Stomach (tissue), 9 donors: ENCODE results near the gene MATK. TPM values are rescaled to one million over a fixed set of nuclear protein-coding genes. Genes with fewer than 3 reads are reported as not detected.

Experiments
- DNase-seq, 2 donors: peaks; one replicate each; pipeline versions ENCODE4 v3.0.0 to v3.0.0-alpha.2; 2013 to 2019
- H3K27ac ChIP-seq, 5 donors: fragments of 200-600 bp in 4 of 5; sonication (generic) in 4 of 5; one replicate each; pipeline ENCODE4 v1.5.1; 2013 to 2019; ENCODE audit warnings: mild to moderate bottlenecking in 1 of 5, moderate library complexity in 1 of 5
- H3K27me3 ChIP-seq, 3 donors: fragments of 200-600 bp; sonication (generic); one replicate each; pipeline ENCODE4 v1.5.1; 2017 to 2019; ENCODE audit warnings: mixed run types in 1 of 3
- H3K36me3 ChIP-seq, 4 donors: fragments of 200-600 bp; sonication (generic); 1 replicate in 3 of 4; 2 replicates in 1 of 4; pipeline ENCODE4 v1.5.1; 2016 to 2019
- H3K4me1 ChIP-seq, 4 donors: fragments of 200-600 bp; sonication (generic); one replicate each; pipeline ENCODE4 v1.5.1; 2016 to 2019
- H3K4me3 ChIP-seq, 4 donors: fragments of 200-600 bp; sonication (generic) in 3 of 4; one replicate each; pipeline ENCODE4 v1.5.1; 2016 to 2019; ENCODE audit warnings: mild to moderate bottlenecking in 1 of 4
- H3K9me3 ChIP-seq, 4 donors: fragments of 200-600 bp; sonication (generic); one replicate each; pipeline ENCODE4 v1.5.1; 2016 to 2019
- EP300 ChIP-seq: sonication (generic); formaldehyde crosslinking; IDR thresholded peaks from one replicate; pipeline ENCODE4 v1.6.1; 2017; ENCODE audit warnings: antibody characterized with exemption
- POLR2A ChIP-seq, 4 donors: fragments of 450-650 bp; IDR thresholded peaks; one replicate each; pipeline ENCODE4 v1.6.1; 2016; ENCODE audit warnings: antibody characterized with exemption in 4 of 4, control low read depth in 2 of 4, mild to moderate bottlenecking in 1 of 4, moderate library complexity in 1 of 4
- POLR2AphosphoS5 ChIP-seq, 3 donors: sonication (generic); formaldehyde crosslinking; IDR thresholded peaks; one replicate each; pipeline ENCODE4 v1.6.1; 2016; ENCODE audit warnings: antibody characterized with exemption in 3 of 3
- WGBS, 5 donors: extraction: QIAGEN DNeasy Blood & Tissue Kit in 3 of 5; methylation state at CpG; one replicate each; pipeline versions ENCODE4 v1.1.5 to v1.1.7; 2013 to 2018; 5-methylcytosine and 5-hydroxymethylcytosine counted together
- intact Hi-C: fragments of 100-400 bp; cut with DNase I; formaldehyde crosslinking; loops from one replicate; pipeline ENCODE4 v1.15.1; 2023; ENCODE audit warnings: low total_unique reads
- polyA plus RNA-seq, 3 donors: library from polyadenylated mRNA; stranded (reverse); fragments of 200-250 nt; gene quantifications; one replicate each; pipeline ENCODE4 v1.2.3, GENCODE V29; 2013
- total RNA-seq, 5 donors: library from RNA; depleted of rRNA; stranded (reverse); fragments of >200 nt; gene quantifications; one replicate each; pipeline versions ENCODE4 v1.1.0 to v1.2.3, GENCODE V29; 2014 to 2016
- TF ChIP-seq, protein P1 (sequence below), 7 experiments: fragments of 450-650 bp in 4 of 7; fragments of 200-600 bp in 3 of 7; sonication (generic) in 3 of 7; IDR thresholded peaks; one replicate each; pipeline ENCODE4 v1.5.1; 2016 to 2019; ENCODE audit warnings: antibody characterized with exemption in 7 of 7, control low read depth in 2 of 7, mild to moderate bottlenecking in 1 of 7
- donor health status: healthy with polysubstance abuse.
- donor health status: Bipolar disorder and iron deficiency.
- donor health status: healthy.

Gene MATK
- total and polyA plus RNA-seq, 8 donors: 1.4 to 48.7 (median 3.4) TPM; not detected in 1

DNA sequence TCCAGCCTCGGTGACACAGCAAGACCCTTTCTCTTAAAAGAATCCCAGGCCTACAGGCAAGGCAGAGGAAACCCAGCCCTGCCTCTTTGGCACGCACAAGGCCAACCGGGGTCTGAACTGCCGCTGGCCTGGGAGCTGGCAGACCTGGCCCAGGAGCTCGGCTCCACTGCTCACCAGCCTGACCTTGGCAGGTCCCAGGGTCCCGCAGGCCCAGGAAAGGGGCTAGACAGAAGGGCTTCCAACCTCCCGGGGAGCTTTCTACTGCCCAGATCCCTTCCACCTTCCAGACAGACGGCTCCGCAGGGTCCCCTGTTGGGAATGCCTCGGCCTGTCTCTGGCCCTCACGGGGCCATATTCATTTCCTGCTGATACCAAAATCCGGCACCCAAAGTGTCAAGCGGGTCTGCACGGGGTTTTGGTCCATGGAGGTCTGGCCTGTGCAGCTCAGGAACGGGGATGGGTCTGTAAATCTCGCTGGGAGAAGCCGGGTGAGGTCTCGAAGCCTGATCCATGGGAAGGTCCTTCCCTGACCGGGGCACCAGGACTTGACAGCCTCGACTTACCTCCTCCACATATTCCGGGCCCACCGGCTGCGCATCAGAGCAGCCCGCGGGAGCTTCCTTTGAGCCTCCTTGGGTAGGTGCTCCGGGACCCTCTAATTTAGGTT is 36.6 kb upstream of the MATK start:
- Histone ChIP-seq H3K4me1 (peaks cover 0 to 15% (median 8%) of the 10 kb centered on the region in 4 donors), H3K4me3 (no peak overlapping the region), H3K27me3 (peaks cover 0 to 36% (median 3%) of the 10 kb centered on the region in 3 donors), H3K27ac (no peak overlapping the region), H3K36me3 (no peaks in the 10 kb centered on the region), H3K9me3 (no peaks in the 10 kb centered on the region)
- DNase-seq: no peak
- intact Hi-C loops: loop anchor here (5.0 kb wide), 1 partner anchor 156 kb away; no protein-coding TSS in a partner anchor
- WGBS, 5 donors: 80 to 91% (median 88%) methylated on average over 20 to 26 of the region's 26 CpGs
- TF ChIP-seq EP300 (no peak), POLR2A (IDR thresholded peaks at IDR 0.05) (no peak)
- TF ChIP-seq, protein P1, sequence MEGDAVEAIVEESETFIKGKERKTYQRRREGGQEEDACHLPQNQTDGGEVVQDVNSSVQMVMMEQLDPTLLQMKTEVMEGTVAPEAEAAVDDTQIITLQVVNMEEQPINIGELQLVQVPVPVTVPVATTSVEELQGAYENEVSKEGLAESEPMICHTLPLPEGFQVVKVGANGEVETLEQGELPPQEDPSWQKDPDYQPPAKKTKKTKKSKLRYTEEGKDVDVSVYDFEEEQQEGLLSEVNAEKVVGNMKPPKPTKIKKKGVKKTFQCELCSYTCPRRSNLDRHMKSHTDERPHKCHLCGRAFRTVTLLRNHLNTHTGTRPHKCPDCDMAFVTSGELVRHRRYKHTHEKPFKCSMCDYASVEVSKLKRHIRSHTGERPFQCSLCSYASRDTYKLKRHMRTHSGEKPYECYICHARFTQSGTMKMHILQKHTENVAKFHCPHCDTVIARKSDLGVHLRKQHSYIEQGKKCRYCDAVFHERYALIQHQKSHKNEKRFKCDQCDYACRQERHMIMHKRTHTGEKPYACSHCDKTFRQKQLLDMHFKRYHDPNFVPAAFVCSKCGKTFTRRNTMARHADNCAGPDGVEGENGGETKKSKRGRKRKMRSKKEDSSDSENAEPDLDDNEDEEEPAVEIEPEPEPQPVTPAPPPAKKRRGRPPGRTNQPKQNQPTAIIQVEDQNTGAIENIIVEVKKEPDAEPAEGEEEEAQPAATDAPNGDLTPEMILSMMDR (IDR thresholded peaks at IDR 0.05): no peak

DNA sequence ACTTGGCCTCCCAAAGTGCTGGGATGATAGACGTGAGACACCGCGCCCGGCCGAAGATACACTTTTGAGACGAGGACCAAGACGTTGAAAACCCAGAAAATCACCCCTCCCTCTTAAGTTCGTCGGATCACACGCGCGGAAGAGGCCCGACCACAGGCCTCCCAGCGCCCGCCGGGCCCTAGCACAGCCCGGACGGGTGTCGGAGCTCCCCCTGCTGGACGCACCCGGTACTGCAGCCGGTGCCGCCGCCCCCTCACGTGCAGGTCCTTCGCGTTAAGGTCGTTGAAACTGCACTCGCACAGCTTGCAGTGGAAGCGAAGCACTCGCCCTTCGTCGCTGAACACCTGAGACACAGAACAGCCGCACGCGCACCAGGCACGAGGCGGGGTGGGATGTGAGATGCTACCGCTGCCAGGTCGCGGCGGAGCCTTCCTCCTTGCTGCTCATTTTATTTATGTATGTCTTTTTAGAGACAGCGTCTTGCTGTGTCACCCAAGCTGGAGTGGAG is 35.7 kb upstream of the MATK start:
- H3K27me3 ChIP-seq: peaks cover 0 to 30% (median 3%) of the 10 kb centered on the region in 3 donors
- H3K4me1 ChIP-seq: peaks cover 0 to 15% (median 8%) of the 10 kb centered on the region in 4 donors
- no peaks in the 10 kb centered on the region for H3K9me3 ChIP-seq
- no peak overlapping the region for H3K4me3 ChIP-seq
- TF ChIP-seq POLR2A (IDR thresholded peaks at IDR 0.05) (no peak), POLR2AphosphoS5 (IDR thresholded peaks at IDR 0.05) (peak in 1 of 3 donors; percentile 36), EP300 (no peak)
- TF ChIP-seq, protein P1 (IDR thresholded peaks at IDR 0.05): peak in 6 of 7 experiments; percentile 99 to 100 (median 100)
- H3K36me3 ChIP-seq: no peaks in the 10 kb centered on the region
- intact Hi-C loops: loop anchor here (5.0 kb wide), 1 partner anchor 155 kb away; no protein-coding TSS in a partner anchor
- peak; percentile 82 to 86 for DNase-seq
- H3K27ac ChIP-seq: no peak overlapping the region
- 12 to 24% (median 15%) methylated on average over 22 to 43 of the region's 43 CpGs for WGBS, 5 donors

DNA sequence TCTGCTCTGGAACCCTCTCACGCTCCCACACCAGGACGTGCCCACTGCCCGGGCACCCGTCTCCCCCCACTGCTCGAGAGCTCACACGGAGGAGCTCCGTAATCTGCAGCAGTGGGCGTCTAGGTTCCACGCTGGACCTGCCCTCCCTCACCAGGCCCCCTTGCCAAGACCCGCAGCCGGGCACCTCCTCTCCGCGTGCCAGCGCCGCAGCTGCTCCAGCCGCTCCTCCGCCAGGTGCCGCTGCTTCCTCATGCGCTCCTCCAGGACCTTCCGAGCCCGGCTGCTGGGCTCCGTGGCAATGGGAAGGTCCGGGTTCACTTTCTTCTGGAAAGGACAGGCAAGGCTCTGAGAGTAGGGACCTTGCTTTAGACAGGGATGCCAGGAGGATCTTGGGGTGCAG is 35.0 kb upstream of the MATK start:
- no peak for DNase-seq
- TF ChIP-seq, protein P1 (IDR thresholded peaks at IDR 0.05): no peak
- no peak for TF ChIP-seq POLR2AphosphoS5 (IDR thresholded peaks at IDR 0.05)
- no peak for TF ChIP-seq EP300
- no peak for TF ChIP-seq POLR2A (IDR thresholded peaks at IDR 0.05)
- no peaks in the 10 kb centered on the region for H3K9me3 ChIP-seq
- no peak overlapping the region for H3K4me3 ChIP-seq
- WGBS, 5 donors: 86 to 96% (median 91%) methylated on average over 23 of the region's 23 CpGs
- intact Hi-C loops: loop anchor here (5.0 kb wide), 1 partner anchor 154 kb away; no protein-coding TSS in a partner anchor
- H3K4me1 ChIP-seq: peaks cover 0 to 15% (median 6%) of the 10 kb centered on the region in 4 donors
- no peaks in the 10 kb centered on the region for H3K36me3 ChIP-seq
- H3K27me3 ChIP-seq: peaks cover 0 to 30% (median 3%) of the 10 kb centered on the region in 3 donors
- no peak overlapping the region for H3K27ac ChIP-seq

DNA sequence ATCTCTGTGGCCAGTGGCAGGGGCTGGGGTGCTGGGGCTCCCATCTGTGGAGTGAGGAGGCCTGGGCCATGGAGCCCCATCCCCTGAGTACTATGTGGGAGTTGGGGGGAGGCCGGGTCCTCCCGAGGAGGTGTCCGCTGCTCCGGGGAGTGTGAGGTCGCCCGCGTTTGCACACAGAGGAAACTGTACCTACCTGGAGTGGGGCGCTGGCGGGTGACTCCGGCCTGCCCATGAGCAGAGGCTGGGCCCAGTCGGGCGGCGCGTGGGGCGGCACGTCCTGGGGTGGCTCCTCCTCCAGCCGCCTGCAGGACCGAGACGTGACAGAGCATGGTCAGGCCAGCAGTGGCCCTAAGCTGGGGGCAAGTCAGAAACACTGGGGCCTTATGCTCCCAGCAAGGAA is 33.8 kb upstream of the MATK start:
- Histone ChIP-seq H3K27me3 (peaks cover 0 to 20% (median 3%) of the 10 kb centered on the region in 3 donors), H3K36me3 (no peaks in the 10 kb centered on the region), H3K27ac (no peak overlapping the region), H3K9me3 (no peaks in the 10 kb centered on the region), H3K4me1 (peaks cover 0 to 15% (median 5%) of the 10 kb centered on the region in 4 donors), H3K4me3 (no peak overlapping the region)
- TF ChIP-seq POLR2A (IDR thresholded peaks at IDR 0.05): no peak
- TF ChIP-seq, protein P1 (IDR thresholded peaks at IDR 0.05): no peak
- no peak for DNase-seq
- 76 to 89% (median 85%) methylated on average over 12 to 19 of the region's 19 CpGs for WGBS, 5 donors
- intact Hi-C loops: loop anchor here (5.0 kb wide), 1 partner anchor 153 kb away; no protein-coding TSS in a partner anchor
